ENCODE measurements around the gene TTC34. TPM values are rescaled to one million over a fixed set of nuclear protein-coding genes. Genes with fewer than 3 reads are reported as not detected.

Gene TTC34
- total and polyA plus RNA-seq, 7 donors: under 0.01 to 0.83 (median 0.56) TPM; not detected in 1

- peaks cover 0 to 7% (median 0%) of the 10 kb centered on the region in 4 donors for H3K36me3 ChIP-seq
- peak; percentile 62 for DNase-seq
- WGBS, 2 donors: 86 to 94% methylated on average over 25 of the region's 25 CpGs
- H3K27ac ChIP-seq: no peak overlapping the region
- H3K4me1 ChIP-seq: peaks cover 0 to 29% (median 22%) of the 10 kb centered on the region in 4 donors
- no peaks in the 10 kb centered on the region for H3K9me3 ChIP-seq
- intact Hi-C loops (cut with DNase I): loop anchor here (5.0 kb wide), 2 partner anchors 42 to 392 kb away; no protein-coding TSS in a partner anchor
- no peak for TF ChIP-seq POLR2A (IDR thresholded peaks at IDR 0.05)
- no peak for TF ChIP-seq EP300 (IDR thresholded peaks at IDR 0.05)
- TF ChIP-seq POLR2AphosphoS5 (IDR thresholded peaks at IDR 0.05): no peak
- TF ChIP-seq CTCF (IDR thresholded peaks at IDR 0.05): no peak
- no peak overlapping the region for H3K4me3 ChIP-seq
- H3K27me3 ChIP-seq: peaks cover 0 to 19% (median 16%) of the 10 kb centered on the region in 3 donors
These were observed 211.9 kb downstream of the TTC34 start for GRCh38 chr1:2589431-2590232.

GRCh38 chr1:2588661-2589430 lies 212.6 kb downstream of the TTC34 start:
- Histone ChIP-seq H3K9me3 (no peaks in the 10 kb centered on the region), H3K4me3 (no peak overlapping the region), H3K36me3 (peaks cover 0 to 7% (median 0%) of the 10 kb centered on the region in 4 donors), H3K27ac (no peak overlapping the region), H3K27me3 (peaks cover 0 to 11% (median 10%) of the 10 kb centered on the region in 3 donors), H3K4me1 (peaks cover 0 to 36% (median 29%) of the 10 kb centered on the region in 4 donors)
- no peak for TF ChIP-seq POLR2A (IDR thresholded peaks at IDR 0.05)
- DNase-seq: no peak
- 77 to 90% methylated on average over 23 of the region's 23 CpGs for WGBS, 2 donors
- intact Hi-C loops (cut with DNase I): loop anchor here (5.0 kb wide), 2 partner anchors 42 to 392 kb away; no protein-coding TSS in a partner anchor

GRCh38 chr1:2587860-2588571 lies 213.5 kb downstream of the TTC34 start:
- Histone ChIP-seq H3K4me1 (peaks cover 0 to 40% (median 33%) of the 10 kb centered on the region in 4 donors), H3K4me3 (peak overlapping the region in 3 of 4 donors; percentile 91 to 96 (median 95)), H3K27ac (peak overlapping the region in 1 of 4 donors; percentile 100), H3K9me3 (no peaks in the 10 kb centered on the region), H3K27me3 (peaks cover 0 to 3% (median 2%) of the 10 kb centered on the region in 3 donors), H3K36me3 (peaks cover 0 to 7% (median 0%) of the 10 kb centered on the region in 4 donors)
- no peak for DNase-seq
- 47 to 80% methylated on average over 19 of the region's 19 CpGs for WGBS, 2 donors
- no peak for TF ChIP-seq POLR2AphosphoS5 (IDR thresholded peaks at IDR 0.05)
- no peak for TF ChIP-seq POLR2A (IDR thresholded peaks at IDR 0.05)
- no peak for TF ChIP-seq CTCF (IDR thresholded peaks at IDR 0.05)
- TF ChIP-seq EP300 (IDR thresholded peaks at IDR 0.05): no peak
- intact Hi-C loops (cut with DNase I): loop anchor here (1.0 to 5.0 kb wide), 3 partner anchors 41 to 391 kb away; partner anchors contain the start of gene PANK4

GRCh38 chr1:2587071-2587859 lies 214.2 kb downstream of the TTC34 start:
- Histone ChIP-seq H3K9me3 (no peaks in the 10 kb centered on the region), H3K4me1 (peaks cover 0 to 40% (median 33%) of the 10 kb centered on the region in 4 donors), H3K36me3 (peaks cover 0 to 7% (median 0%) of the 10 kb centered on the region in 4 donors), H3K27ac (peak overlapping the region; percentile 99 to 100 (median 100)), H3K27me3 (no peaks in the 10 kb centered on the region), H3K4me3 (peak overlapping the region; percentile 91 to 96 (median 94))
- TF ChIP-seq POLR2A (IDR thresholded peaks at IDR 0.05) (no peak), POLR2AphosphoS5 (IDR thresholded peaks at IDR 0.05) (no peak), CTCF (IDR thresholded peaks at IDR 0.05) (no peak), EP300 (IDR thresholded peaks at IDR 0.05) (no peak)
- DNase-seq: no peak
- WGBS, 2 donors: 3 to 8% methylated on average over 52 of the region's 52 CpGs
- intact Hi-C loops (cut with DNase I): loop anchor here (1.0 to 5.0 kb wide), 3 partner anchors 40 to 390 kb away; partner anchors contain the start of gene PANK4

All from sigmoid colon (tissue), 7 donors.